Retina (tissue), 1 donor: ENCODE results near the gene GABARAPL1.
"Not testable (repeated sequence)": the region's sequence is repeated elsewhere in the genome, so short reads cannot be mapped to it uniquely, and the experiment has no call there.

Source experiments
- DNase-seq: peaks from one replicate; pipeline ENCODE4 v3.0.0-alpha.2; 2016

Gene GABARAPL1

DNA sequence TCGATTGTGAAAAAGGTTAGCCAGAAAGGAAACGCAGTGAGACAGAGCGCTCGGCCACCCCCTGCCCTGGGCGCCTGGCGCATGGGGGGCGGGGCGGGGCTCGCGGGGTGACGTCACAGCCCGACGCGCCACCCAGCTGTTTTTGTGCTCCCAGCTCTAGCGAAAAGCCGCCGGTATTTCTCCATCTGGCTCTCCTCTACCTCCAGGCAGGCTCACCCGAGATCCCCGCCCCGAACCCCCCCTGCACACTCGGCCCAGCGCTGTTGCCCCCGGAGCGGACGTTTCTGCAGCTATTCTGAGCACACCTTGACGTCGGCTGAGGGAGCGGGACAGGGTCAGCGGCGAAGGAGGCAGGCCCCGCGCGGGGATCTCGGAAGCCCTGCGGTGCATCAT is at the start of gene GABARAPL1:
GABARAPL1 (plus strand) TSS at position 139 of the 393 bp plus-strand sequence; CDS start at position 392, 253 bp downstream.
- peak; percentile 92 for DNase-seq

DNA sequence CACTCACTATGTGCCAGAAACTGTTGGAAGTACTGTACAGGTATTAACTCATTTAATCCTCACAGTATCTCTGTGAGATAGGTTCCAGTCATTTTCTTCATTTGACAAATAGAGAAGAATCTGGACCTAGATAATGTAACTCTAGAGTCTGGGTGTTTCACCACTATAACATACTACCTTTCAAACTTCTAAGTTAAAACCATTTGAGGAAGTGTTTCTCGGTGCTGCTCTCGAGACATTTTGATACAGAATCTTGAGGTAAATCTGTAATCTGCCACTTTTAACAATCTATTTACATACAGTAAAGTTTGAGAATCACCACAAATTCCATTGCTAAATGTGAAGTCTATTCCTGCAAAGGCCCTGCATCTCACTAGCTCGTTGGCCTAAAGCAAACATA is 49.6 kb upstream of the GABARAPL1 start:
- no peak for DNase-seq

DNA sequence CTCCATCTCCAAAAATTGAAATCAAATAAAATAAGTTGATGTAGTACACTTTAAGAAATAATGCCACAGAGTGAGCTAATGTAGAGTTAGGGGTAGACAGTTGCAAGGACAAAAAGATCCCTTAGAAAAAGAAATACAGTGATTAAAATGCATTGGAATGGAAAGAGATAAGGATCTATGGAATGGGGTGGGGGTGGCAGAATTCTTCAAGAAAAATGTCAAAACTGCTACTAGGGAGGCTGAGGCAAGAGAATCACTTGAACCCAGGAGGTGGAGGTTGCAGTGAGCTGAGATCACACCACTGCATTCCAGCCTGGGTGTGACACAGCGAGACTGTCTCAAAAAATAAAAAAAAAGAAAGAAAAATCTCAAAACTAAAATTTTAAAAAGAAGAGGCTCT is 47.3 kb upstream of the GABARAPL1 start:
- no peak for DNase-seq

DNA sequence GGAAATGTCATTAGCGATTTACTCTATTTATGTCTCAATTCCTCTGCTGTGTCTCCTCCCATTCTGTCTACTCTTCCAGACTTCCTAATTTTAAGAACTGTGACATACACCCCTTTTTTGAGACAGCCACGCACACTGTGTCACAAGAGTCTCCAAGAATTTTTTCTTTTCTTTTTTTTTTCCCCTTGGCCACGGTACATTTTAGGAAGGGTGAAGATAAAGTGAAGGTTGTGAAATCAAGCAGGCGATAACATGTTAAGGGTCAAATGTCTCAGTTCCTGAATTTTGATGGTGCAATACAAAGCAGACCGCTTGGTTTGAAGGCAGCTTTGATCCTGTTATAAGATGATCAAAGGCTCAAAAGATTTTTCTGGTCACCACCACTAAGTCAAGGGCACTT is 45.1 kb upstream of the GABARAPL1 start:
- no peak for DNase-seq

DNA sequence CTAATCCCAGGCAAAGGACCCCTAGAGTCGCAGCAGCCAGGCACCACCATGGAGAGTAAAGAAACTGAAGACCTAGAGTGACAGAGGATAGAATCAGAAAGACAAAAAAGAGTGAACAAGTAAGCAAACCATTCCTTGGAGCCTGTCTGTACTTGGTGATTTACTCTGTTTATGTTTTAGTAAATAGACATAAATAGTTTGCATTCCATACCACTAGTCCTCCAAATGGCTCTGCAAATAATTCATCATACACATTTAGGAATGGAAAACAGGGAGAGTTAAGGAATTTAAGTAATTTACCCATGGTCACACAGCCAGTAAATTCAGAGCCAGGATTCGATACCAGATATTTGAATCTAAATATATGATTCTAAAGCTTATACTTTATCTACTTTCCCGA is 43.6 kb upstream of the GABARAPL1 start:
- no peak for DNase-seq

DNA sequence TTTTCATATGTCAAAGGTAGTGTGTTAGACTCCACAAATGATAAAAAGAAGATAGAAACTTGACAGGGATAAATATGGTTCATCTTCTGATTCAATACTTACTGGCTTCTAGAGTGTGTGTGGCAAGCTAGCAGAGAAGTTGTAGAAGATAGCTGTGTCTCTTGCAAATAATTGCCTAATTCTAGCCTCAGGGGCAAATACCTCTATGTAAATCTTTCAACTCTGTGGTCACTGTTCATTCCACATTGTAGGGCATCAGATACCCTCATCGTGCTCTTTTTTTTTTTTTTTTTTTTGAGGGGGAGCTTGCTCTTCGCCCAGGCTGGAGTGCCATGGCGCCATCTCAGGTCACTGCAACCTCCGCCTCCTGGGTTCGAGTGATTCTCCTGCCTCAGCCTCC is 42.5 kb upstream of the GABARAPL1 start:
- no peak for DNase-seq

DNA sequence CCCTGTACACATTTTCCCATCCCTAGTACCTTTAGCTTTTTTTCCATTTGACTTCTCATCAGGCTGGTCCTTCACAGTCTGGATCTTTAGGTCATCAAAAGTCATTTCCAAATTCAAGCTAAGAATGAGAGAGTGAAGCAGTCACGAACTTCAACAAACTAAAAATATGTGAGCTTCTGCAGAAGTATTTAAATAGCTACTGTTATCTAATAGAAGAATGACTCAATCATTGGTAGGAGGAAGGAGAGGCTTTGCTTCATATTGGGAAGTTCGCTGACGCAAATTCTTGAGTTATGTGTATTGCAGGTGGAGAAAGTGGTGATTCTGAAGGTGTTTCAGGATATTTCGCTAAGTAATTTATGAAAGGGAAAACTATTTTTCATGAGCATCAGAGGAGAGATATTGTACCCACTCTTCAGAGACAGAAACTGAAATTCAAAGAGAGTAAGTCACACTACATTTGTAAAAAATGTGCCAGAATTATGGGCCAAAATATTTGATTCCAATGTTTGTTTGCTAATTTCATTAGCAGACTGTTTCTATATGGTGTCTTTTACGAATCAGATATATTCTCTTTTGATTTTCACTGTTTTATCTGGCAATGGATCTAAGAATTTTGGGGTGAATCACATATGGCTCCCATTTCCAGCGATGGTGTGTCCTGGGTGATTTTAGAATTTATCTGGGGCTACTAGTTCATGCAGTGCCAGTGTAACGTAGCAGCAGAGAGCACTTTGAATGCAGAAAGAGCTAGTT is 40.5 kb upstream of the GABARAPL1 start, which contains the start of gene OLR1:
OLR1 (minus strand) TSS at position 160 of the 756 bp plus-strand sequence; CDS start at position 105, 55 bp downstream.
- DNase-seq = no peak

DNA sequence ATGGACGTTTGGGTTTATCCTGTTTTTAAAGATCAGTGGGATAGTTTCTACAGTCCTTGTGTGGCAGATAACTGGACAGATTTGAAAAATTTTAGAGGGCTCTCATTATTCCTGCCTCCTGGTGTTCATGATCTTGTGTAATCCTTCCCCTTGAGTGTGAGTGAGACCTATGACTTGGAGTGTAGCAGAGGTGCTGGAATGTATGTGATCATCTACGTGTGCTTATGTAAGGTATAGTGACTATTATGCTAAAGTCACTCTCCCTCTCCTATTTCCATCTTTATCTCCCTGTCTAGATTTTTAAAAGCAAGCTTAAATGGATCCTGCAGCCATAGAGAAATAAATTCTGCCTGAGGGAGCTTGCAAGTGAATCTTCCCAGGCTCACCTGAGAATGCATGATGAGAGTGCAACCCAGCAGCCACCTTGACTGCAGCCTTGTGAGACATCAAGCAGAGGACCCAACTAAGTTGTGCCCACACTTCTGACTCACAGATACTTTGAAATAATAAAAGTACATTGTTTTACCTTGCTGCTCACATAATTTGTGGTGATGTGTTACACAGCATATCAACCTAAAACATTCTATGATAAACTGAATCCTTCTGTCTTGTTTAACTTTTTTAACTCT is 37.6 kb upstream of the GABARAPL1 start:
- no peak for DNase-seq

DNA sequence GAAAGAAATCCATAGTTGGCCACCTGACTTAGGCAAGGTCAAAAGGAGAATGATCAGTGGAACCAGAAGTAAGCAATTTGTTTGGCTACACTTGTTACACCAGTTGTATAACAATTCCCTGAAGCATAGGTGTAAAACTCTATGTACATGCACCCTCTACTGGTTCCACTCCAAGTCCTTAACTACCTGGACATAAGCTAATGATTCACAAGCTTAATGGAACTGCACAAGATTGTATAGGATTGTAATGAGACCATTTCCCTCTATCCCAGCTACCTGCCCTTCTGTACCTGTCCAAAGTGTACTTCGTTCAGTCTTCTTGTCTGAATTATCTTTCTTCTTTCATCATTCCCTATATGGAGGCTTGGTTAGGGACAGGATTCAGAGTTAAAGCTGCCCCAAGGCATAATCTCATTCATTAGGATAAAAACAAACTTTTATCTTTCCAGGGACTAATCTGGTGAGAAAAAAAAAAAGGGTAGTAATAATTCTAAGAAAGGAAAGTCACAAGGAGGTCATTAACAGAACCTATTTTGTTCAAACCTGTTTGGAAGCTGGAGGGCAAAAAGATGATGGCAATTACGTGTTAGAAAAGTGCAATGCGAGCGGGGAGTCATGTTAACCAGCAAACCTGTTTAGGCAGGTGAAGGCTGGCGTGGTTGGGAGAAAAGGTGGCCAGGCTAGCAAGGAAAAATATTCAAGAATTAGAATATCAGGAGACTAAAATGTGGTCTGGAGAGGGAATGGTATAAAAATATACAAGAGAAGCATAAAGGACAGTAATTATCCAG is 36.6 kb upstream of the GABARAPL1 start:
- DNase-seq = no peak

DNA sequence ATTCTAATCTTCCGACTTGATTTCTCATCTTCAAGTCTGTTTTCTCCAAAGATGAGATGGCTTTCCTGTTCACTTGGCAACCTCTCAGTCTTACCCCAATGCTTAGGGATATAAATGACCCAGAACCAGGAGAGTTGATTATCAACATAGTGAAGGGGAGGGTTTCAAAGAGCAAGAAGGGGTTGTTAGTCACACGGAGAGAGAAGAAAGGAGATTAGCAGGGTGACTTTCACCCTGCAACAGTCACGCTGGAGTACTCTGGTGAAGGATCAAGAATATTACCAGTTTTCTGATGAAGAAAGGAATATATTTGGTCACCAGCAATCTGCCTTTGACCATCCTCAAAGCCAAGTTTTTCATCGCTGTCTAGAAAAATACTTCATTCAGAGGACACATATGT is 33.9 kb upstream of the GABARAPL1 start, which contains the start of gene TMEM52B:
TMEM52B (plus strand) TSS at position 212 of the 400 bp plus-strand sequence. CDS start 543 bp downstream, outside the sequence.
- DNase-seq = no peak

DNA sequence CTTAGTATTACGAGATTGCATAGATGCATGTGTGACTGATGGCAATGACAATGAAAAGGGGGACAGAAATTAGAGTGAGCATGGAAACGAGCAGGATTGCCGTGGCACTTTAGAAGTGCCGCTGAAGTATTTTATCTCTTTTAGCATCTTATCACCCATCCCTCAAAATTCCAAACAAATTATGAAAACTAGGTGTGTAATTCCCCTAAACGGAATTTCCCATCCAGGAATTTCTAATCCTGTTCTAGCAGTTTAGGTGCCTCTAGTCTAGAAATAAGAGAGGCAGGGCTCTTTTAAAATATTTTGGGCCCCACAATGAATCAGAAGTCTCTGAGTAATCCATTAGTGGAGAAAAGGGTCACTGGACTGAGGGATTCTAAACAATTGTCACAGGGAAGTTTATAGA is 32.9 kb upstream of the GABARAPL1 start:
- DNase-seq = no peak

DNA sequence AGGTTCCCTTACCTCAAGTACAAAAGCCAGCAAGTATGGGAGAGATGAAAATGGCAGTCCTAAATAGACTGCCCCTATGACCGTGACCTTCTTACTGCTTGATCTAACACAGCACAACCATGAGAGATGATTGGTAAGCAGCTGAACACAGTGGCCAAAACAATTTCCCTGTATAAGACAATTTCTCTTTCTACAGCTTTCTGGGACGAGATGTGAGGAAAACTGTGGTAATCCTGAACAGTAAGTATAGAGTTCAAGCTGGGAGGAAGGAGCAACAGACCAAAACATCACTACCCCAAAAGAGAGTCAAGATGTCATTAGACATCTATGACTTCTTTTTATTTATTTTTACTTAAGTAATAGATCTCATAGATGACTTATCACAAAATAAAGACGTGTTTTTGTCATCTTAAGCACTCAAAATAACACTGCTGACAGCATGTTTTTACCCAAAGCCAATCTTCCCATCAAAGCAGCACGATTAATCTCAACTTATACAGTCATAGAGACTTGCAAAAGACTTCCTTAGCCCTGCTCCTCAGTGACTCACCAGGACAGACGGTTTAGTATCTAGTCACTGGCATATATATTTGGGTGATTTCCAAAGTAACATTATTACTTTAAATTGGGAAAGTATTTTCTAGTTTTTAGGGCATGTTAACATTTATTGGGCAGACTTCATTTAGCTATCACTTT is 30.2 kb upstream of the GABARAPL1 start:
- DNase-seq = no peak

DNA sequence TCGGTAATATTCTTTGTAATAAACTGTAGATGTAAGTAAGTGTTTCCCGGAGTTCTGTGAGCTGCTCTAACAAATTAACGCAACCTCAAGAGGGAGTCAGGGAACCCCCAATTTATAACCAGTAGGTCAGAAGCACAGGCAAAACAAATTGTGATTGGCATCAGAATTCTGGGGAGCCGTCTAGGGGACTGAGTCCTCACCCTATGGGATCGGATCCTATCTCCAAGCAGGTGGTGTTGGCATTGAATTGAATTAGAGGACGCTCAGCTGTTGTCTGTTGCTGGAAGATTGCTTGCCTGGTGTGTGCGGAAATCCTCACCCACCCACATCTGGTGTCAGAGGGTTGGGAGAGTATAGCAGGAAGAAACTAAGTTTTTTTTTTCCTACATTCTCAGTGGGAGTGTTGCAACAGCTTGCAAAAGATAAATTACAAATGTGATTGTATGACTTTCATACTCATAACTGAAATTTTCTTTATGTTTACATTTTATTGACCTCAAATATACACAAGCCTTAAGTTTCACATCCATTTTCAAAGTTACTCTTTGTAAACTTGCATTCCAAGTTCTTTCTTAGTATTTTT is 28.3 kb upstream of the GABARAPL1 start:
- DNase-seq = no peak

DNA sequence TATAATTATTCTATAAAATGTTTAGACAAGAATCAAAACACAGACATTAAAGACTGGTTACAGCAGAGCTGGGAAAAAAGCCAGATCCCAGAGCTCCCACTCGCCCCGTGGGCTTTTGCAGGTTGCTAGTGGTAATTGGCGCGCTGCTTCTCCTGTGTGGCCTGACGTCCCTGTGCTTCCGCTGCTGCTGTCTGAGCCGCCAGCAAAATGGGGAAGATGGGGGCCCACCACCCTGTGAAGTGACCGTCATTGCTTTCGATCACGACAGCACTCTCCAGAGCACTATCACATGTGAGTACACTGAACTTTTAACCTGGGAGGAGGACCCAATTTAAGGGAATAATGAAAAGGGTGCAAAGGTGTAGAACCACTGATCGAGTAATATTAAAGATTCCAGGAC is 26.4 kb upstream of the GABARAPL1 start:
- no peak for DNase-seq

DNA sequence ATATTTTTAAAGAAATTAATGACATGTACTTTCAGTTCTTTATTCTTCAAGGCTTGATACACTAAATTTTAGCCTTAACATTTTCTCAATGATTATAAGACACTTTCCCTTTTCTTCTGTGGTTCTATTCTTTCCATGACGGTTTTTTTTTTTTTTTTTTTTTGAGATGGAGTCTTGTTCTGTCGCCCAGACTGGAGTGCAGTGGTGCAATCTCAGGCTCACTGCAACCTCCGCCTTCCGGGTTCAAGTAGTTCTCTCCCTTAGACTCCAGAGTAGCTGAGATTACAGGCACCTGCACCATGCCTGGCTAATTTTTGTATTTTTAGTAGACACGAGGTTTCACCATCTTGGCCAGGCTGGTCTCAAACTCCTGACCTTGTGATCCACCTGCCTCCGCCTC is 25.7 kb upstream of the GABARAPL1 start:
- DNase-seq = not testable (repeated sequence)

DNA sequence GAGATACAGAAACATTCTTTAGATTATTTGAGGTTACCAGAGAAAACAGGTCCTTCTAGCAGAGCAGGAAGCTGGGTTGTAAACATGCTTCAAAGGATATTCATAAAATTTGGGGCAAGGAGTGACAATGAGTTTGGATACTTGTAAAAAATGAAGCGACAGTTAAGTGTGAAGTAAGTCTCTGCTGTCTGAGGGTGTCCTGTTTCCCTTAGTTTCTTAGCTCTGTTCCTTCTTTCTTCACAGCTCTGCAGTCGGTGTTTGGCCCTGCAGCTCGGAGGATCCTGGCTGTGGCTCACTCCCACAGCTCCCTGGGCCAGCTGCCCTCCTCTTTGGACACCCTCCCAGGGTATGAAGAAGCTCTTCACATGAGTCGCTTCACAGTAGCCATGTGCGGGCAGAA is 23.0 kb upstream of the GABARAPL1 start:
- peak; percentile 6 for DNase-seq

DNA sequence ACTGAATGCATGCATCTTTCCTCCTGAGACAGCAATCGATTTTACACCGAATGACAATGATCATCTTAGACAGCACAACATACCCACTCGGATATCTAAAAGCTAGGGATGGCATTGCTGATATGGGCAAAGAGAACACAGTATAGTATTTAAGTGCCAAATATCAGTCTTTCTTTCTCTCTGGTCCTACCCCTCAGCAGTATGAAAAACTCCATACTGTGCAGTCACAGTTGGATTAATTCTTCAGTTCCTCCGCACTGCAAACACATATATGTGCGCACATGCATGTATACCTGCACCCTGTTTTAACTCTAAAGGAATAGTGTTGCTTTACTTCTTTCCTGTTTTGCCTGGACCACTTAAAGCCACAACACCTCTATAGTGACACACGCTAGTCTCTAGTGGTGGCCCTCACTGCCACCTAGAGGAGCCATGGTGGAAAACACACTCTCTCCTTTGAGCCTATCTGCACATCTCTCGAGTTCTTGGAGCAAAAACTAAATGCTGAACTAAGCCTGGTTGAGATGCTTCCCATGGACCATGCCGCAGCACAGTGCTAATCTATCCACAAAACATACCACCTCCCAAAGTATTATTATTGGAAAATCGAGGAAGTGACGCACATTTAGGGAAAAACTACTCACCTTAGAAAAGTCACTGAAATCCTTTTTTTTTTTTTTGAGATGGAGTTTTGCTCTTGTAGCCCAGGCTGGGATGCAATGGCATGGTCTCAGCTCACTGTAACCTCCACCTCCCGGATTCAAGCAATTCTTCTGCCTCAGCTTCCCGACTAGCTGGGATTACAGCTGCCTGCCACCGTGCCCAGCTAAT is 21.9 kb upstream of the GABARAPL1 start:
- peak; percentile 47 for DNase-seq

DNA sequence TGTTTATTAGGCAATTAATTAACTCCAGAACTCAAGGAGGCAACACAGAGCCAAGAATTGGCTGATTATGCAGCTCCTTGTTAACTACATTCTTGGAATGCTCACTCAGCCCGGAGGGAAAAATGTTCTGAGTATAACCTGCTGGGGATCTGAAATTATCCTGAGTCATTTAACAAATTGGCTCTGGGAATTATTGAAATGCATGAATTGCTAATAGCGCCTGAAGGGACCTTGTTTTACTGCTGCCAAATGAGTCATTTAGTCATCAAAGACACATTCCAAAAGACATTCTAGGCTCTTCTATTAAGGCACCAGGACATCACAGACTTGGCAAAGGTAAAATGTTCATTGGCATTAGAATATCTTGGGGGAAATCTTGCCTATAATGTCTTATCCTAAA is 20.8 kb upstream of the GABARAPL1 start:
- no peak for DNase-seq

DNA sequence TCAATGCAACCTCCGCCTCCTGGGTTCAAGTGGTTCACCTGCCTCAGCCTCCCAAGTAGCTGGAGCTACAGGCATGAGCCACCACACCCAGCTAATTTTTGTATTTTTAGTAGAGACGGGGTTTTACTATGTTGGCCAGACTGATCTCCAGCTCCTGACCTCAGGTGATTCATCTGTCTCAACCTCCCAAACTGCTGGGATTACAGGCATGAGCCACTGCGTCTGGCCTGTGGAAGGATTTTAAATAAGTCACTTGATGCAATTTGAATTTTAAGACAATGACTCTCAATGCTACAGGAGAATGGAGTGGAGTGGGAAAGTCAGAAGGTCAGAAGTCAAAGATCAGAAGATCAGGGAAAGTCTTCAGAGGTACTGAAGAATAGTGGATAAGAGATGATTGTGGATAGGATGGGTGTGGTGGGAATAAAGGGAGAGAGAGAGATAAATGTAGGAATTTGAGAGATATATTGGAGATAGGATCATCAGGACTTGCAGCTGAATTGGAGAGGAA is 18.5 kb upstream of the GABARAPL1 start:
- no peak for DNase-seq

DNA sequence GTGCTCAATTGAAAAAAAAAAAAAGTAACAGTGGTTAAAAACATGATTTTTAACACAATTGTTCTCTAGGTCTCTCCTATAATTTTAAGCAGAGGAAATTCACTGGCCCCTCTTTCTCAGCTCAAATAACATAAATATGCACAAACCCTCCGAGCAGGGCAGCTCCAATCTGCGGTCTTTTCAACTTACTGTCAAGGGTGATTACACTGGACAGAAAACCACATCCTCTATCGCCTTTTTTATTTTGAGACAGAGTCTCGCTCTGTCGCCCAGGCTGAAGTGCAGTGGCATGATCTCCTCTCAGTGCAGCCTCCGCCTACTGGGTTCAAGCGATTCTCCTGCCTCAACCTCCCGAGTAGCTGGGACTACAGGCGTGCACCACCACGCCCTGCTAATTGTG is 16.5 kb upstream of the GABARAPL1 start:
- DNase-seq = no peak

DNA sequence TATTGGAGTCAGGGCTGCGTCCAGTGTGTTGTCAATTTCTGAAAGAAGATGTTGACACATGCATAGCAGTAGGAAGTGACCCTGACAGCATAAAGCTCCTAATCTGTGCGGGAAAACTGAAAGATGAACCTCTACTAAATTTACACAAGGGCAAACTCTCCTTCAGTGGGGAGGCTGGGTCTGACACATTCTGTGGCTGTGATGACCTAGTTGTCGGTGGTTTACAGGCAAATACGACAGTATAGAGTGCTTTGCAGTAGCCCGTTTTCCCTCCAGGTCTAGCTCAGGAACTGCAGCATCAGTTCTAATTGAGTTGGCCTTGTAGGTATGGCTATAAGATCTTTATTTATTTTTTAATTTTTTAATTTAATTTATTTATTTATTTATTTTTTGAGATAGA is 14.8 kb upstream of the GABARAPL1 start:
- DNase-seq = no peak
